Measurements from ENCODE around the gene PEX11B.

DNA sequence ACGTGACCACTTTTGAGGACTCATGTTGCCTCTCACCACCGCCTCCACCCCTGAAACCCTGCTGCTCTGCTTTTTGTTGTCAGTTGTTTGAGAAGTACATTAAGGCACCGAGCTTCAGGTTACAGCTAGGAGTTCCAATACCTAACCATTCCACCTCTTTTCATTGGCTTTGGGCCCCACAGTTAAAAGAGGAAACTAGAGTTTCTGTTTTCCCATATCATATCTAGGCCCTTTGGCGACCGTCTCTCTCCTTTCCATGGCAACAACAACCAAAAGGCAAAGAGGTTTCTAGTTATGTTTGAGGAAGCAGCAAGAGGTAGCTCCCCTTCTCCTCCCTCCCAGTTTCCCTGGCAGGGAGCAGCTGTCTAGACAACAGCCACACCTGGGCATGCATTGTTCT, 38.7 kb downstream of the PEX11B start:
- TF ChIP-seq, protein P1, sequence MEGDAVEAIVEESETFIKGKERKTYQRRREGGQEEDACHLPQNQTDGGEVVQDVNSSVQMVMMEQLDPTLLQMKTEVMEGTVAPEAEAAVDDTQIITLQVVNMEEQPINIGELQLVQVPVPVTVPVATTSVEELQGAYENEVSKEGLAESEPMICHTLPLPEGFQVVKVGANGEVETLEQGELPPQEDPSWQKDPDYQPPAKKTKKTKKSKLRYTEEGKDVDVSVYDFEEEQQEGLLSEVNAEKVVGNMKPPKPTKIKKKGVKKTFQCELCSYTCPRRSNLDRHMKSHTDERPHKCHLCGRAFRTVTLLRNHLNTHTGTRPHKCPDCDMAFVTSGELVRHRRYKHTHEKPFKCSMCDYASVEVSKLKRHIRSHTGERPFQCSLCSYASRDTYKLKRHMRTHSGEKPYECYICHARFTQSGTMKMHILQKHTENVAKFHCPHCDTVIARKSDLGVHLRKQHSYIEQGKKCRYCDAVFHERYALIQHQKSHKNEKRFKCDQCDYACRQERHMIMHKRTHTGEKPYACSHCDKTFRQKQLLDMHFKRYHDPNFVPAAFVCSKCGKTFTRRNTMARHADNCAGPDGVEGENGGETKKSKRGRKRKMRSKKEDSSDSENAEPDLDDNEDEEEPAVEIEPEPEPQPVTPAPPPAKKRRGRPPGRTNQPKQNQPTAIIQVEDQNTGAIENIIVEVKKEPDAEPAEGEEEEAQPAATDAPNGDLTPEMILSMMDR (IDR thresholded peaks at IDR 0.05) = no peak
- no peak for TF ChIP-seq POLR2A (IDR thresholded peaks at IDR 0.05)

All from Peyer's patch (tissue), 4 donors.